SJCRH30 (cell line): Measurements from ENCODE around the gene PSMD10. TPM values are rescaled to one million over a fixed set of nuclear protein-coding genes. Genes with fewer than 3 reads are reported as not detected.

Experiments
- DNase-seq, 2 experiments: peaks; one replicate each; pipeline ENCODE4 v3.0.0-alpha.2; 2015 to 2020
- H3K27ac ChIP-seq: fragments of 250-450 bp; sonication (Bioruptor Pico); 2 replicates; pipeline ENCODE4 v1.5.1; 2020; ENCODE audit warnings: mild to moderate bottlenecking, moderate library complexity
- H3K27me3 ChIP-seq: fragments of 250-450 bp; sonication (Bioruptor Pico); 2 replicates; pipeline ENCODE4 v1.5.1; 2020; ENCODE audit warnings: mild to moderate bottlenecking, moderate library complexity
- H3K36me3 ChIP-seq: fragments of 250-450 bp; sonication (Bioruptor Pico); 2 replicates; pipeline ENCODE4 v1.5.1; 2020; ENCODE audit warnings: mild to moderate bottlenecking, moderate library complexity
- H3K4me1 ChIP-seq: fragments of 250-450 bp; sonication (Bioruptor Pico); 2 replicates; pipeline ENCODE4 v1.5.1; 2020; ENCODE audit warnings: mild to moderate bottlenecking, moderate library complexity
- H3K4me3 ChIP-seq: fragments of 250-450 bp; sonication (Bioruptor Pico); 2 replicates; pipeline ENCODE4 v1.5.1; 2020; ENCODE audit warnings: mild to moderate bottlenecking, moderate library complexity
- H3K9me3 ChIP-seq: fragments of 250-450 bp; sonication (Bioruptor Pico); replicated peaks from 2 replicates; pipeline ENCODE4 v1.5.1; 2020; ENCODE audit warnings: mild to moderate bottlenecking, moderate library complexity
- total RNA-seq: library from RNA; depleted of rRNA; stranded (reverse); fragments of >200 nt; shearing (Covaris generic); gene quantifications from 2 replicates; pipeline ENCODE4 v1.2.3, GENCODE V29; 2014

The PSMD10 gene
- total RNA-seq, 1 experiment from 2014 or later: 108 TPM

DNA sequence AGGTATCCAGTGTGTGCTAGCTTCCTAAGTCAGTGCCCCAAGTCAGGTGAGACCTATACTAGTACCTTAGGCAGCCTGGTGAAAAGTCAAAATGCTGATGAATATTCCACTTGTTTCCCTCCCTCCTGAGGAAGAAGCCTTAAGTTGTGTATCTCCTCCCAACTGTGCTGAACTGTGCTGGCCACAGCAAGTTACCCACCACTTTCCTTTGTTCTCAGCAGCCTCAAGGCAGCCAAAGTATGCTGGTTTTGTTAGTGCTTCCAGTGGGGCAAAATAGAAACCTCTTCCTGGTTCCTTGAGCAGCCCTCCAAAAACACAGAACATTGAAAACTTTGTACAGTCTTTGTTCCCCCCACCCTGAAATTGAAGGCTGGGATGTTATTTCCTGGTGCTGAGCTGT, 14.1 kb upstream of the PSMD10 start:
- no peaks in the 10 kb centered on the region for H3K4me1 ChIP-seq
- H3K27me3 ChIP-seq: no peaks in the 10 kb centered on the region
- H3K4me3 ChIP-seq: no peak overlapping the region
- no peak overlapping the region for H3K27ac ChIP-seq
- H3K9me3 ChIP-seq: no peaks in the 10 kb centered on the region
- H3K36me3 ChIP-seq: no peaks in the 10 kb centered on the region
- DNase-seq: no peak

DNA sequence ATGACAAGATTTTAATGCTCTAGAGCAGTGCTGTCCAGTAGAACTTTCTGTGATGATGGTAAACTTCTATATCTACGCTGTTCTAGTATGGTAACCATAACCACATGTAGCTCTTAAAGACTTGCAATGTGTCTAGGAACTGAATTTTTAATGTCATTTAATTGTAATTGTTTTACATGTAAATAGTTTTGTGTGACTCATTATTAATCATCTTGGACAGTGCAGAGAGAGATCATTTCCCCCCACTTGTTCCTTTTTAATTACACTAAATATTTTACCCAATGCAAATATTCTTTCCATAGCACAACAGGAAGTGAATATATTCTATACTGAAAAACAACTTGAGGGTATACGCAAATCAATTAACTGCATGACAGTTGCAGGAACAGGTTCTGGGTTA, 6.0 kb upstream of the PSMD10 start:
- H3K27me3 ChIP-seq: no peaks in the 10 kb centered on the region
- no peaks in the 10 kb centered on the region for H3K36me3 ChIP-seq
- no peak overlapping the region for H3K4me3 ChIP-seq
- no peaks in the 10 kb centered on the region for H3K4me1 ChIP-seq
- no peaks in the 10 kb centered on the region for H3K9me3 ChIP-seq
- no peak for DNase-seq
- H3K27ac ChIP-seq: no peak overlapping the region

DNA sequence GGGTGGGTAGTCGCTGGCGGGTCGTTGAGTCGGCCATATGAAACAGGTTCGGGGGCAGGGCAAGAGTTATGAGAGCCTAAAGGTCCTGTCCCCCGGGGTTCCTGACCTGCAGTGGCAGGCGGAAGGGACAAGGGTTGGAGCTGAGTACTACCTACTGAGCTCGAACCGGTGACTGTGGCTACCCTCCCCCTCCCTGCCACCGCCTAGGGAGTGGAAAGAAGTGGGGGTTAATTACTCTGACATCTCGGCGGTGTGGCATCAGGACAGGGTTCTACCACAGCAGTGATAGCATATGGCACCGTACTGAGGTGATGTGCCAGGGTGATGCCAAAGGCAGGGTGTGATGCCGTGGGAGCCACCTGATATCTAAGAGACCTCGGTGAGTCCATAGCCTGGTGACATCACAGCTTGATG, 543 bp upstream of the PSMD10 start:
- Histone ChIP-seq H3K4me3 (peak overlapping the region; percentile 63), H3K4me1 (no peaks in the 10 kb centered on the region), H3K27ac (peak overlapping the region; percentile 76), H3K27me3 (no peaks in the 10 kb centered on the region), H3K36me3 (no peaks in the 10 kb centered on the region), H3K9me3 (no peaks in the 10 kb centered on the region)
- DNase-seq: no peak

DNA sequence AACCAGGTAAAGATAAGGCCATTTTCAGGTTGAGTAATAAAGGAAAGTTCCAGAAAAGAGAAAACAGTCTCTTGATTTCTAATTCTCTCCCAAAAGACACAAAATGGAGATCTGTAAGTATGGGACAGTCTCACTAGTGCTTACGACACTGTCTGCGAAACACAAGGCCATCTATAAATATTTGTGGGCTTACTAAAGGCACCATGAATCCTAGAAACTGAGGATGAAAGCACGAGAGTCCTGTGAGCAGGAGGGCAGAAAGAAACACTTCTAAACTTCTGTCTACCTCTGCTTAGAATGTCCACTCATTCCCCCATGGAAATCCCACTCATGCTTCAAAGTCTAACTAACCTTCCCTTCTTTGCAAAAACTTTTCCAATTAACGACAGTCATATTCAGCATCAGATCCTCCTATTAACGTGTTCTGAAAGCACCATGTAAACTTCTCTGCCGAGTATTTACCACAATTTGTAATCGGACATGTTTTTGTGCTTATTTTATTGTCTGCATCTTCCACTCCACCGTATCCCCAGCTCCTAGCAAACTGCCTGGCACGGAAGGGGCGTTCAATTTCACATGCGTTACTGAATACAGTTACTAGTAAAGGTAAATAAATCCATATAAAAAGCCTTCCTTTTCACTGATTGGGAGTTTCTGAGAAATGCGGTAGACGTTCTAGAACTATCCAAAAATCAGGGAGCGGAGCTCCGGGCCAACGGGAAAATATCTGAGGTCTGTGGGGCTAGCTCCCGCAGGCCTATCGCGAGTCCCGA, 665 bp downstream of the PSMD10 start:
- Histone ChIP-seq H3K9me3 (no peaks in the 10 kb centered on the region), H3K36me3 (no peaks in the 10 kb centered on the region), H3K27me3 (no peaks in the 10 kb centered on the region), H3K4me3 (peak overlapping the region; percentile 63), H3K27ac (peak overlapping the region; percentile 76), H3K4me1 (no peaks in the 10 kb centered on the region)
- DNase-seq: peak in 1 of 2 experiments; percentile 20

DNA sequence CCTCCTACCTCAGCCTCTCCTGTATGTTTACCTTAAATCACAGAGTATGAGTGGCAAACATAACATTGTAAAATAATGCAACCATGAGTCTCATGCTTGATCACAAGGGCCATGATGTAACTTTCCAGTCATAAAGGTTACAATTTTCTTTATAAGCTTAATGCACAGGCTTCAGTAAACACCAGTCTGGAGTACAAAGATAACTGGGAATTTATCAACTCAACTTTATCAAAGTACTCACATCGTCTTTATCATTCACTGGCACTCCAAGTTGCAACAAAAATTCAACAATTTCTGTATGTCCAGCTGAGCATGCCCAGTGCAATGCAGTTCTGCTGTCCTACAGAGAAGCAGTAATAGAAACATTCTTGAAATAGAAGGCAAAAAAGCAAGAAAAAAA, 2.8 kb downstream of the PSMD10 start:
- Histone ChIP-seq H3K4me1 (no peaks in the 10 kb centered on the region), H3K36me3 (no peaks in the 10 kb centered on the region), H3K27me3 (no peaks in the 10 kb centered on the region), H3K4me3 (no peak overlapping the region), H3K9me3 (no peaks in the 10 kb centered on the region), H3K27ac (no peak overlapping the region)
- DNase-seq: no peak

DNA sequence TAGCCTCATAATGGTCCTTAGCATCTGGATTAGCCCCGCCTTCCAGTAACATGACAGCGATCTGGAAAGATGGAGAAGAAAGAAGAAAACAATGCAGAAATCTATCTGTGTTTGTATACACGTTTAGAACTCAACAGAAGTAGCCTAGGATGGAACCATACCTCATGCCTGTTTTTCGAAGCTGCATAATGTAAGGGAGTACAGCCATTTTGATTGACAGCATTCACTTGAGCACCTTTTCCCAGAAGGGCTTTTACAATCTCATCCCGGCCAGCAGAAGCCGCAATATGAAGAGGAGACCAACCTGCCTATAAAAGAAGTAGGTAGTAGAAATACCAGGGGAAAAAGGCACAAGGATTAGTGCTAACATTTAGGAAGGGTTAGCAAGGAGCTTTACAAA, 3.5 kb downstream of the PSMD10 start:
- no peaks in the 10 kb centered on the region for H3K27me3 ChIP-seq
- no peaks in the 10 kb centered on the region for H3K4me1 ChIP-seq
- H3K36me3 ChIP-seq: no peaks in the 10 kb centered on the region
- H3K9me3 ChIP-seq: no peaks in the 10 kb centered on the region
- no peak for DNase-seq
- no peak overlapping the region for H3K27ac ChIP-seq
- H3K4me3 ChIP-seq: no peak overlapping the region

DNA sequence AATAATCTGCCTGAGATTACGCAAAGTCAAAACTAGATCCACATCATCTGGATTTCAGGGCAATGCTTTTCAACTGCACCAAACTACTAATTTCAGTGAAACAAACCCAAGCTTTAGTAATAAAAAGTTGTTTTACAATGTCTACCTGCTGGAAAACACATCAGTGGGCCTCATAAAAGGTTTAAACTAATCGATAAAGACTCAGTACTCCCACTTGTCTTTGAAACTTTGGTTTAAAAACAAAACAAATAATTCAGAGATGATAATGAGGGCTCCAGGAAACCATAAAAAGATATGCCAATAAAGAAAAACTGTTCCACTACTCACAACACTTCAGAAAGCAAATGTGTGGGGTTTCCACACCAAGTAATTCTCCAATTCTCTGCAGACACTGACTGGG, 10.2 kb downstream of the PSMD10 start:
- H3K27ac ChIP-seq: no peak overlapping the region
- H3K9me3 ChIP-seq: no peaks in the 10 kb centered on the region
- no peak for DNase-seq
- H3K4me3 ChIP-seq: no peak overlapping the region
- H3K36me3 ChIP-seq: no peaks in the 10 kb centered on the region
- no peaks in the 10 kb centered on the region for H3K27me3 ChIP-seq
- no peaks in the 10 kb centered on the region for H3K4me1 ChIP-seq

DNA sequence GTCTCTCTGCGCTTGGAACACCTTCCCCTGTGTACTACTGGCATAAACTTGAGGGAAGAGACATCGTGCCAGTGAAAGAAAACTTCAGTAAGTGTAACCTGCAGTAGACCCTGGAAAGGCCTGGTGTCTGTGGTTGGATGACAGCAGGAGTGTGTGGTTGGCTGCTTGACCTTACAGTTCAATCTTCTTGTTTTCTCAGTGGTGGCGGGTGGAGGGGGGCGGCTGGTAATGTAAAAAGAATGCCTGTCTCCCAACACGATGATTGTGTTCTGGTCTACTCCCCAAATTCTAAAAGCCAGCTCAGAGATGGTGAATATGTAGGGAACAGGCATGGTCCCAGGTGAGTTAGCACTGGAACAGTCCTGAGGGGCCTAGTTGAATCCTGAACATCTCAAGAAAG, 18.6 kb downstream of the PSMD10 start:
- Histone ChIP-seq H3K27me3 (no peaks in the 10 kb centered on the region), H3K36me3 (no peaks in the 10 kb centered on the region), H3K4me1 (peaks cover 6% of the 10 kb centered on the region; the same call in 1 of the 2 replicates), H3K9me3 (no peaks in the 10 kb centered on the region), H3K27ac (no peak overlapping the region), H3K4me3 (no peak overlapping the region)
- no peak for DNase-seq

DNA sequence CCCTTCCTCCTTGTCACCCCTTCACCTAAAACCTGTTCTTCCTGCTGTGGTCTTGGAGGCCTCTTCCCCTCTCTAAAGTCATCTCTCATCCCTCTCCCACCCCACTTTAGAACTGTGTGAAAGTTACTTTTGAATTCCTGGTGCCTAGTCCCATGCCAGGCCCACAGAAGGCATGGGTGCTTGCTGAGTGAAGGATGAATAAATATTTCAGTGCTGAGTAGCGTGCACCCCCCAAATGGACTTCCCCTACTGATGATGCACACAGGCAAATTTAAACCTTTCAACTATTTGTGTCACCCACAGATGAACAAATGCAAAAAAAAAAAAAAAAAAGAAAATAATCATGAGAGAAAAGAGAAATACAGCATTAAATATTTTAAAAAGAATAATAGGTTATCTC, 19.8 kb downstream of the PSMD10 start:
- Histone ChIP-seq H3K9me3 (no peaks in the 10 kb centered on the region), H3K27ac (no peak overlapping the region), H3K36me3 (no peaks in the 10 kb centered on the region), H3K27me3 (no peaks in the 10 kb centered on the region), H3K4me3 (no peak overlapping the region), H3K4me1 (peaks cover 6% of the 10 kb centered on the region; the same call in 1 of the 2 replicates)
- DNase-seq: peak in 1 of 2 experiments; percentile 2

DNA sequence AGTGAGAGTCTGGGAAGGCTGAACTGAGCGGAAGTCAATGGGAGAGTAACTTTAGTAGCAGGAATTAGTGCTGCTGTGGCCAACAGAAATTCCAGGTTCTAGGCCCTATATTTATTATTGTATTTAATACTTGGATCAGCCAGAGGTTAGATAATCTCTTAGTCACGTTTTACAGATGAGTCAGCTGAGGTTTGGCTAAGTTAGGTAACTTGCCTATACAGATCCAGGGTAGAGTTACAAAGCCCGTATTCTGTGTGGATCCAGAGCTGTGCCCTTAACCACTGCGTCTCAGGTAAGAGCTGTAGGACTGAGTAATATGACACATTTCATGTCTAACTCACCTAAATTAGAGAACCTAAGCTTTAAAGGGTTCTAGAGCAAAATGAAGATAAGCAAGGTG, 20.5 kb downstream of the PSMD10 start:
- DNase-seq: peak; percentile 11 to 56
- H3K36me3 ChIP-seq: no peaks in the 10 kb centered on the region
- peaks cover 6% of the 10 kb centered on the region; the same call in 1 of the 2 replicates for H3K4me1 ChIP-seq
- no peaks in the 10 kb centered on the region for H3K9me3 ChIP-seq
- no peak overlapping the region for H3K27ac ChIP-seq
- no peaks in the 10 kb centered on the region for H3K27me3 ChIP-seq
- no peak overlapping the region for H3K4me3 ChIP-seq

DNA sequence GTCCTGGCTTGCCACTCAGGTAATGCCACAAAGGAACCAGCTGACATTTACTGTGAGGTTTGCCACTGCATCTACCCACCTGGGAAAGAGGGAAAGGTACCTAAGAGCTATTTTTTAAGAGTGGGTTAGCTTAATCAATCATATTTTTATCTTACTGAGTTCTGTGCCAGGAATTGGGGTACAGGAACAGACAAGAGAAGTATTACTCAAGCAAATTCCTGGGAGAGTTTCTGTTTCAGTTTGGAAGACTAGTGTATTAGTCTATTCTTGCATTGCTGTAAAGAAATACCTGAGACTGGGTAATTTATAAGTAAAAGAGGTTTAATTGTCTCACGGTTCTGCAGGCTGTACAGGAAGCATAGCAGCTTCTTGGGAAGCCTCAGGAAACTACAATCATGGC, 23.2 kb downstream of the PSMD10 start:
- Histone ChIP-seq H3K4me1 (peaks cover 6% of the 10 kb centered on the region; the same call in 1 of the 2 replicates), H3K27ac (no peak overlapping the region), H3K27me3 (no peaks in the 10 kb centered on the region), H3K4me3 (no peak overlapping the region), H3K9me3 (no peaks in the 10 kb centered on the region), H3K36me3 (no peaks in the 10 kb centered on the region)
- no peak for DNase-seq

DNA sequence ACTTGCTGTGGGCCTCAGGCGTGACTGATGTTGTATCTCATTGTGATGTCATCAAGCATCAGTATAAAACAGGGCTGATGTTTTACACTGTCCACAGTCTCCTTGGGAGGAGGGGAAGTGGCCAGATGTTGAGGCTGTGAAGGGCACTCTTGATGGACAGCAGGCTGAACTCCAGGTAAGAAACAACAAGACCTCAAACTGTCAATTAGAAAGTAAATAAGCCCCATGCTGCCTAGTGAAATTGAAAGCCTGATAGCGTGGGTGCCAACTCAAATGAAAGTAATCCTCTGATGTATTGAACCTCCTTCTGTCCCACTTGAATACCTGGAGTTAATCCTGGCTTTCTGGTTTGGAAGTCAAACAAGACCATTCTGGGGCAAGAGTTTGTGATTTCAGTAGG, 26.7 kb downstream of the PSMD10 start:
- H3K27me3 ChIP-seq: no peaks in the 10 kb centered on the region
- H3K36me3 ChIP-seq: no peaks in the 10 kb centered on the region
- no peaks in the 10 kb centered on the region for H3K4me1 ChIP-seq
- no peaks in the 10 kb centered on the region for H3K9me3 ChIP-seq
- DNase-seq: no peak
- no peak overlapping the region for H3K27ac ChIP-seq
- H3K4me3 ChIP-seq: no peak overlapping the region

DNA sequence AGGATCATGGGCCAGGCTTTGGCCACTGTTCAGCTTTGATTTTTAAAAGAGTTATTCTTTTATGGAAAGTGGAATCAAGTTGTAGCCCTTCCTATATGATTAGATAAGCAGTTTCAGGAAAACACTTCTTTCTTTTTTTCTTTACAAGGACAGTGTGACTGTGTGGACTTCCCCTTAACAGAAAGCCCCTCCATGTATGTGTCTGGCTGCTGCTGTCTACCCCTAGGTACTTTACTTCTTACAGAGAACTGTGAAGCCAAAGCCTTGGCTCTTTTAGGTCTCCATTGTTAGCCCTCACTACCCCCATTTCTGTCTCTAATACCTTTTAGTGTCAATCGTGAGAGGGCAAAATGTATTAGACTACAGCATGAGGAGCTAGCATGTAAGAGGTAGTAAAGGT, 27.3 kb downstream of the PSMD10 start:
- Histone ChIP-seq H3K27me3 (no peaks in the 10 kb centered on the region), H3K9me3 (no peaks in the 10 kb centered on the region), H3K27ac (no peak overlapping the region), H3K36me3 (no peaks in the 10 kb centered on the region), H3K4me1 (no peaks in the 10 kb centered on the region), H3K4me3 (no peak overlapping the region)
- no peak for DNase-seq

DNA sequence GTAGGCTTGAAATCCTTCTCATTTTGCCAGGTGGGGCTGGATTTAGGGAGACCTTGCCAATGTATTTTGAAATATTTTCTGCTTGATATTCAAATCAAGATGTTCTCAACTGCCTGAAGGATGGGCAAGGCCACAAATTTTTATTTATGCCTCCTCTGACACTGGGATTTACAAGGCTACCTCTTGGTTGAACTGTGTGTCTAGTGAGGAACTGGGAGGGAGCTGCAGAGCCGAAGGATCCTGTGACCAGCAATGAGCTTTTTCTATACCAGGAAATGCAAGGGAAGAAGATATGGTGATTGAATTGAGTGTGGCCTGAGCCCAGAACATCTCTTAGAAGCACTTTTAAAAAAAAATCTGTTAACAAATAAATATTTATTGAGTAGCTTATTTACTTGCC, 31.5 kb downstream of the PSMD10 start:
- H3K27me3 ChIP-seq: no peaks in the 10 kb centered on the region
- H3K9me3 ChIP-seq: no peaks in the 10 kb centered on the region
- no peak overlapping the region for H3K27ac ChIP-seq
- H3K4me3 ChIP-seq: no peak overlapping the region
- peaks cover 9% of the 10 kb centered on the region for H3K4me1 ChIP-seq
- DNase-seq: no peak
- H3K36me3 ChIP-seq: no peaks in the 10 kb centered on the region

DNA sequence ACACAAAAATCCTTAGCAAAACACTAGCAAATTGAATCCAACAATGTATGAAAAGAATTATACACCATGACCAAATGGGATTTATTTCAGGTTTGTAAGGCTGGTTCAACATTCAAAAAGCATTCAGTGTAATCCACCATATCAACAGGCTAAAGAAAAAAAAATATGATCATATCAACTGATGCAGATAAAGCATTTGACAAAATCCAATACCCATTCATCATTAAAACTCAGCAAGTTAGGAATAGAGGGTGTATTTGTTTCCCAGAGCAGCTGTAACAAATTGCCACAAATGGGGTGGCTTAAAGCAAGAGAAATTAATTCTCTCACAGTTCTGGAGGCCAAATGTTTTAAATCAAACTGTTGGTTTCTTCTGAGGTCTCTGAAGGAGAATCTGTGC, 35.8 kb downstream of the PSMD10 start:
- no peaks in the 10 kb centered on the region for H3K27me3 ChIP-seq
- H3K4me3 ChIP-seq: no peak overlapping the region
- no peaks in the 10 kb centered on the region for H3K9me3 ChIP-seq
- peak overlapping the region; percentile 68 for H3K27ac ChIP-seq
- H3K36me3 ChIP-seq: no peaks in the 10 kb centered on the region
- peak; percentile 20 to 74 for DNase-seq
- H3K4me1 ChIP-seq: peaks cover 9% of the 10 kb centered on the region

DNA sequence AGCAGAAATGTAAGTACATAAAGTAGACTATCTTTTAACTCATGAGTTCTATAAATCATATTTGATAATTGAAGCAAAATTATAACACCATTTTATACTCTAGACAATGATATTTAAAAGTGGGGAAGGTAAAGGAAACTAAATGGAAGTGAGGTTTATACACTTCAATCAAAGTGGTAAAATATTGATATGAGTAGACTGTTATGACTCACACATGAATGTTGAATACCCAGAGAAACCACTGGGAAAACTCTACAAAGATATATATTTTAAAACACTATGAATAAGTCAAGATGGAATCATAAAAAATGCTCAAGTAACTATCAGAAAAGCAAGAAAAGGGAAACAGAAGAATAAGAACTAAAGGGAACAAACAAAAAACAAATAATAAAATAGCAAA, 38.1 kb downstream of the PSMD10 start:
- no peaks in the 10 kb centered on the region for H3K9me3 ChIP-seq
- H3K36me3 ChIP-seq: no peaks in the 10 kb centered on the region
- no peak overlapping the region for H3K4me3 ChIP-seq
- H3K27me3 ChIP-seq: no peaks in the 10 kb centered on the region
- no peak overlapping the region for H3K27ac ChIP-seq
- DNase-seq: no peak
- H3K4me1 ChIP-seq: peaks cover 9% of the 10 kb centered on the region
